Esophagus squamous epithelium (tissue), 4 donors: ENCODE data around the gene CRB2.

Experiments used
- CTCF ChIP-seq, 6 experiments: fragments of 450-650 bp in 4 of 6; fragments of 200-600 bp in 2 of 6; sonication (generic) in 2 of 6; IDR thresholded peaks; one replicate each; pipeline ENCODE4 v1.5.1; 2016 to 2019; ENCODE audit warnings: antibody characterized with exemption in 6 of 6, mild to moderate bottlenecking in 4 of 6, moderate library complexity in 4 of 6
- POLR2A ChIP-seq, 4 donors: fragments of 450-650 bp; IDR thresholded peaks; one replicate each; pipeline ENCODE4 v1.6.1; 2017; ENCODE audit warnings: antibody characterized with exemption in 4 of 4, mild to moderate bottlenecking in 4 of 4, moderate library complexity in 3 of 4

- TF ChIP-seq CTCF (IDR thresholded peaks at IDR 0.05) = no peak
- no peak for TF ChIP-seq POLR2A (IDR thresholded peaks at IDR 0.05)
Observed at GRCh38 chr9:123321616-123322272, 34.3 kb upstream of the CRB2 start.
